ENCODE results near the gene UBE4A.
"Not testable (repeated sequence)": the region's sequence is repeated elsewhere in the genome, so short reads cannot be mapped to it uniquely, and the experiment has no call there.

The UBE4A gene

DNA sequence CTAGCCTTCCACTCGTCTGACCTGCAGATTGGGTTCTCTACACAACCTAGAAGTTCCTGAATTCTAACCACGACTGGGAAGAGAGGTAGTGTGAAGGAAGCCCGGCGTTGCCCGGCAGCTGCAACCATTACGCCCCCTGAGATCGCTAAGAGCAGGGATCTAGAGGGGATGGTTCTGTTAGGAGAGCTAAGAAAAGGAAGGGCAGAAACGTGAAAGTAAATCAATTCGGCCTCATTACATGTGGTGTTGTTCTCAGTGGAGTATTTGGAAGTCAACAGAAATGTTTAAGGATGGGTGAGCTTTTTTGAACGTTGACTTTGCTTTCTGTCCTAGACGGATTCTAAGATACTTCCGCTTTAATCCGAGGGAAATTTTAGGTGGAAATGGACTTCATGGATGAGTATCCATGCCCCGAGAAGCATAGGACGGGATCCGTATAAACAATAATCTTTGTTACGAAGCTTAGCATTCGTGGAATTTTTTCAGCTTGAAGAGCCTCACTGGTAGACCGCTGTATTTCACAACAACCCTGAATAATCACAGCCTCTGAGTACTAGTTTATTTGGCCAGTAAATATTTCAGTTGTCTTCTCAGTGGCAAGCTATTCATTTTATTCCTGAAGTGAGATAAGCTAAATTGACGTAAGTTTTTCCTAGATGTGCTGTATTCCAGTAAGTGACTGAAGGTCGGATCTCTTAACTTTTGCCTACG lies 42.6 kb downstream of the UBE4A start:
- no peak for DNase-seq (ENCODE audit: low read depth in 2 of 2)

DNA sequence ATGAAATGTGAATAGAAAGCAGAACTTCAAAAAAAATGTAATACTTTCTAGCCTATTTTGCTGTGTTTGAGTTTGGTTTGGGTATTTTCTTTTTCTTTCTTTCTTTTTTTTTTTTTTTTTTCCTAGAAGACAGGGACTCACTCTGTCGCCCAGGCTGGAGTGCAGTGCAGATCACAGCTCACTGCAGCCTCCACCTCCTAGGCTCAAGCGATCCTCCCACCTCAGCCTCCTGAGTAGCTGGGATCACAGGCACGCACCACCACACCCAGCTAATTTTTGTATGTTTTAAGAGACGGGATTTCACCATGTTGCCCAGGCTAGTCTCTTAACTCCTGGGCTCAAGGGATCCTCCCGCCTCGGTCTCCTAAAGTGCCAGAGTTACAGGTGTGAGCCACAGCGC lies 43.2 kb downstream of the UBE4A start:
- not testable (repeated sequence) for DNase-seq (ENCODE audit: low read depth in 2 of 2)

DNA sequence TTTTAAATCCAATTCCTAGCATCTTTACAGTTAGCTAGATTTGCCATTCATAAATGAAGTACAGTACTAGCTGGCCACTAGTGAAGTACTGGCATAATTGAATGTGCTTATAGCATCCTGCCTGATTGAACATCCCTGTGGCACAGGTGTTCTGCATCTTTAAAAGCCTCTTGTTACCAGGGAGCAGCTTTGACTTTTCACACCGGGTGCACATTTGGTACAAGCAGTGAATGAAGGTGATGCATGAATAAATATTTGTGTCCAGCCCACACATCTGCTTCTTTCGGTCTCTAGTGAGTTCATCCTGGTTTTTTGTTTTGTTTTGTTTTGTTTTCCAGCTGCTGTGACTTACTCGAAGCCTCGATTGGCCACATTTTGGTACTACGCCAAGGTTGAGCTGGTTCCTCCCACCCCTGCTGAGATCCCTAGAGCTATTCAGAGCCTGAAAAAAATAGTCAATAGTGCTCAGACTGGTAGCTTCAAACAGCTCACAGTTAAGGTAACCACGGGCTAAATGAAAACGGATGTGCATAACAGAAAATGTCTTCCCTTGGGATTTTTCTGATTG lies 47.3 kb downstream of the UBE4A start:
- DNase-seq (ENCODE audit: low read depth in 2 of 2) = no peak

- no peak for DNase-seq (ENCODE audit: low read depth in 2 of 2)
Measured at GRCh38 chr11:118410055-118410745, 50.8 kb downstream of the UBE4A start.

DNA sequence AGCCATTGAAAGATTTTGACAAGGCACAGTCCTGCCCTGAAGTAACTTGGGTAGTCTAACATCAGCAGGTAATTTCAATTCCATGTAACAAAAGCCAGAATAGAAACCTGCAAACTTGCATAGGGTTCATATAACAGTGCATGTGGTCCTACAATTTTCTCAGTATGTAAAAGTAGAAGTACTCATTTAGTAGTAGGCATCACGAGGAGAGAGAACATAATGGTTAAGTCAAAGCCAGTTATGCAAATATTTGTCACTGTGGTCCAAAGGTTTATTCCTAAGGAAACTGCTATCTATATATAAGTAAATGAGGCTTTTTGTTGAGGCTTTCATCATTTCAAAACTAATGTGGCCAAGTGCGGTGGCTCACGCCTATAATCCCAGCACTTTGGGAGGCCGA lies 52.1 kb downstream of the UBE4A start:
- DNase-seq (ENCODE audit: low read depth in 2 of 2) = no peak

- no peak for DNase-seq (ENCODE audit: low read depth in 2 of 2)
Measured at GRCh38 chr11:118412921-118413320, 53.5 kb downstream of the UBE4A start.

DNA sequence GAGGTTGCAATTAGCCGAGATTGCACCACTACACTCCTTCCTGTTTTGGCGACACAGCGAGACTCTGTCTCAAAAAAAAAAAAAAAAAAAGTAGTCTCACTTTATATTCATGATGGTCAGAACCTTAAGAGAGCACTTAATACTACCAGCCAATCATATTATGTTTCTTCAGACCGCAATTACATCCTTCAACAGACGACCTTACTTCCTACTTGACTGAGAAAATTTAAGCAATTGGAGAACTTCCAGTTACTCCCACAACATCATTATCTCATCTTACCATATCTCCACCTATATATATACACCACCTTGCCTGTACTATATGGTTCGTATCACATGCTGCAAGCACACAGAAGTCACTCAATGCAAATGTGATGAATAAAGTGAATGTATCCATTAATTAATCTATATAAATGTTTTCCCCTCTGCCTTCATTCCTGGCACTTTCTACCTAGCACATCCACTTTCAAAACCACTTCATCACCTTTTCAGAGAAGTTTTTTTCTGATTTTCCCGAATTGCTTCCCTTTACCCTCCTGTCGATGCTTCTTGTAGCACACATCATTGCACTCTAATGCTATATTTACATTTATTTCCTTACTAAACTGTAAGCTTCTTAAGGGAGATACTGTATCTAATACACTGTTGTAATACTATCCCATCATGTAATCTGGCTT lies 55.8 kb downstream of the UBE4A start:
- DNase-seq (ENCODE audit: low read depth in 2 of 2) = no peak

DNA sequence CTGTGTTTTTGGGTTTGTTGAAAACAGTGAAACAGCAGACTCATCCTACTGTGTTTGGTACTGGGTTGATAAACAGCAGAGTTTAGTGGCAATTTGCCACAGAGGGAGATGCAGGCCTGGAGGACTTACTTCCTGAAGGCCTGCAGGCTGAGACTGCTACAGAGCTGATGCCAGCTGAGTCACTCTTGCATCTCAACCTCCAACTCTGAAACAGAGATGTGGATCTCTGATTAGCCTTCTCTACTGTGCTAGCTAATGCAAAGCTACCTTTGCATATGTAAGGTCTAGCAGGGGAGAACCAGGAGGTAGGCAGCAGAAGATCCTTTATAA lies 56.3 kb downstream of the UBE4A start:
- no peak for DNase-seq (ENCODE audit: low read depth in 2 of 2)

DNA sequence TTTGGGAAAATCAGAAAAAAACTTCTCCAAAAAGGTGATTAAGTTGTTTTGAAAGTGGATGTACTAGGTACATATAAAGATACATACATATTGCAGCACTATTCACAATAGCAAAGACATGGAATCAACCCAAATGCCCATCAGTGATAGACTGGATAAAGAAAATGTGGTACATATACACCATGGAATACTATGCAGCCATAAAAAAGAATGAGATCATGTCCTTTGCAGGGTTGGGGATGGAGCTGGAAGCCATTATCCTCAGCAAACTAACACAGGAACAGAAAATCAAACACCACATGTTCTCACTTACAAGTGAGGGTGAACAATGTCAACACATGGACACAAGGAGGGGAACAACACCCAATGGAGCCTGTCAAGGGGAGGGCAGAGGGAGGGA lies 57.5 kb downstream of the UBE4A start:
- not testable (repeated sequence) for DNase-seq (ENCODE audit: low read depth in 2 of 2)

GRCh38 chr11:118417801-118418200 lies 58.4 kb downstream of the UBE4A start:
- DNase-seq (ENCODE audit: low read depth in 2 of 2) = no peak

- no peak for DNase-seq (ENCODE audit: low read depth in 2 of 2)
Measured at GRCh38 chr11:118418766-118419165, 59.4 kb downstream of the UBE4A start.

- DNase-seq (ENCODE audit: low read depth in 2 of 2) = no peak
Measured at GRCh38 chr11:118427707-118428106, 68.3 kb downstream of the UBE4A start.

DNA sequence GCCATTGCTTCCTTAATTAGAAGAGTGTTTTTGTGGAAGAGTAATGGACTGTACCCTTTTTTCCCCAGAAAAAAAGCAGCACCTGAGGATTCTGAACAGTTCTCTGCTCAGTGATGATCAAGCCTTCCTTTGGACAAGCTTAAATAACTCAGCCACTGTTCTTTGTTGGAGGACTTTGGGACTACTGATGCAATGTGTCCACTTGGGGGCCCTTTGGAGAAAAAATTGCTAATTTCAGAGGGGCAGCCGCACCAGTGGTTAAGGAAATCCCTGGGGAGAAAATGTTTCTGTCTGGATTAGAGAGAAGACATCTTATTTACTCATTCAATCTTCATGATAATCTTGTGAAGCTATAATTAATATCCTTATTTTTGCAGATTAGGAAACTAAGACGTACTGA lies 71.6 kb downstream of the UBE4A start:
- DNase-seq (ENCODE audit: low read depth in 2 of 2) = no peak

GRCh38 chr11:118434123-118434552 lies 74.7 kb downstream of the UBE4A start:
- no peak for DNase-seq (ENCODE audit: low read depth in 2 of 2)

DNA sequence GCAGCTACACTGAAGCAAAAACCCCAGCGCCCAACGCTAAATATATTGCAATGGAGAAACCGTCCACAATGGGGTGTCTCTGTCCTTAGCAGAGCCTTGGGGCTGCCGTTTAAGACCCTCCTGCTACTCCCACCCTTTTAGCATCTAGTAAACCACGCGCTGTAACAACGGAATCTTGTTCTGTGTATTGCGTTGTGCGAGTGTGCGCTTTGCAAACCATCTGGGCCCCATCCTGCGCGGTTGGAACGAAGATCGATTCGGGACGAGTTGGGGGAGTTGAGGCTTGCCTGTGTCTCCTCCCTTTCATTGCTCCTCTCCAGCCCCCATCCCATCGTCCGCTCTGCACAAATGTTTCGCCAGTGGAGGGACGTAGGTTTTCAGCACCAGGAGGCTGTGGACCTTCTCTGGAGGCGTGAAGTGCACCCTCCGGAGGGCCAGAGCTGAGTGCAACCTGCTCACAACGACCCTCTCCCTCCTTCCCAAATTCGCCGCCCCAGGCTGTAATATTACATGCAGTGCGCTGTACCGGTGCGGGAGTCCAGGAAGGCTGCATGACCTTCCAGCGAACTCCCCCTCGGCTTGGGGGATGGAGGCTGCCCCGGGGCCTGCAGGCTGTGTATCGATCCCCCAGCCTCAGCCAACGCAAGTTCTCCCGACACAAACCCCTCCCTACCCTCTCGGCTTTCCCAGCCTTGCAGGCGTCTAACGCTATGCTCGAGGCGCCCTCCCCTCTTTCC lies 75.3 kb downstream of the UBE4A start:
- DNase-seq (ENCODE audit: low read depth in 2 of 2) = peak; percentile 17 to 35

DNA sequence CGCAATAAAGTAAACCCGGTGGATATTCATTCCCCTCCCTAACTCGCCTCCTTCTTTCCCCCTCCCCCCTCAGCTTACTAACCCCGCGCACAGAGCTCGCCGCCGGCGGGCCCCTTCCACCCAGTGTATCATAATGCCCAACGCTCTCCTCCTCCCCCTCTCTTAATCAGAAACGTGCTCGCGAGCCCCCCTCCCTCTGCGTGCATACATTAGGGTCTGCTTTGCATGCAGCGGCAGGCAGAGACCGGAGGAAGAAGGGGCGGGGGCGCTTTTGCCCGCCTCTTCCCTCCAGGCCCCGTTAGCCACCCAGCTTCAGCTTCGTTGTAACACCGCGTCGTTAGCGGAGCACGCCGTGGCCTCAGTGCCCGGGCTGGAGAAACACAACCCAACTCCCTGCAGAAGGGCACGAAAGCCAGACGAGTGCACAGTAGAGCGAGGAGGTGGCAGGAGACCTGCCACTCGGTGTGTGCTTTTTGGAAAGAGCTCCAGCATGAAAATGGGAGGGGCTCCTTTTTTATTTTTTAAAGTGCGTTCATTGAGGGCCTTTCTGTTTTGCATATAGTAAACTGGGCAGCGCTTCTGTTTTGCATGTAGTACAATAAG lies 76.0 kb downstream of the UBE4A start:
- peak; percentile 43 to 60 for DNase-seq (ENCODE audit: low read depth in 2 of 2)

DNA sequence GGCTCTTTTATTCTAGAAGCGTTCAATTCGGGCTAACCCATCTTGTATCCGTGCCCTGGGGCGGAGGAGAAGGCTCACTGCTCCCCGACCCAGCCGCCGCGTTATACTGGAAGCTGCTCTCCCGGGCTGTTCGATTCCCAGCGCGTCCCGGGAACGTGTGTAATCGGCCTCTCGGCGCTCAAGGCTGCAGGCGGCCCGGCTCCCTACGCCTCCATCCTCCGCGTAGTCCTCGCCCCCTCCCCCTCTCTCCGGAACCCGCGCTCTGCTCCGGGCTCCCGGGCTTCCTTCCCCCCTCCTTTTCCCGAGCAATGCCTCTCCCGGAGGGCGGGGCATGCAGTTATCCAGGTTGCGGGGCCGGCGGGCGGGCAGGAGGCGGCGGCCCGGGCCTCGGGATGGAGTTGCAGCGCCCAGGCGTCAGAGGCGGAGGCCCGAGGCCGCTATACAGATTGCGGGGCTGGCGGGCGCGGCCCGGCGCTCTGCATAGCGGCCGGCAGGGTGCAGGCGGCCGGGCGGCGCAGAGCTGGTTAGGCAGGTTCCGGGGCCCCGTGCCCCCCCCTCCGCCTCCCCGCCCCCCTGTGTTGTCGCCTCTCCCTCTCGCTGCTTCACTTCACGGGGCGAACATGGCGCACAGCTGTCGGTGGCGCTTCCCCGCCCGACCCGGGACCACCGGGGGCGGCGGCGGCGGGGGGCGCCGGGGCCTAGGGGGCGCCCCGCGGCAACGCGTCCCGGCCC lies 76.7 kb downstream of the UBE4A start, which contains the start of gene KMT2A:
KMT2A (plus strand) TSS at position 600 of the 732 bp plus-strand sequence; CDS start at position 621, 21 bp downstream.
- peak; percentile 91 to 94 for DNase-seq (ENCODE audit: low read depth in 2 of 2)

GRCh38 chr11:118436639-118437207 lies 77.3 kb downstream of the UBE4A start:
- DNase-seq (ENCODE audit: low read depth in 2 of 2) = peak; percentile 4 to 21

- peak; percentile 19 to 43 for DNase-seq (ENCODE audit: low read depth in 2 of 2)
Measured at GRCh38 chr11:118437208-118438125, 78.1 kb downstream of the UBE4A start.

All from stimulated activated CD4-positive, alpha-beta T cell treated with anti-CD3 and anti-CD28 coated beads, Interleukin-12 subunit alpha, Interleukin-12 subunit beta, amount 100 ng/mL, for 24 hours (primary cell).